ENCODE data around the gene TRAPPC11. TPM values are rescaled to one million over a fixed set of nuclear protein-coding genes. Genes with fewer than 3 reads are reported as not detected.
A peak's percentile ranks its signal among the peaks of the same experiment; 100 is the strongest.

The TRAPPC11 gene
- polyA plus RNA-seq, 1 of the 3 experiments (the other 2 are of a cell fraction): 18.8 TPM

DNA sequence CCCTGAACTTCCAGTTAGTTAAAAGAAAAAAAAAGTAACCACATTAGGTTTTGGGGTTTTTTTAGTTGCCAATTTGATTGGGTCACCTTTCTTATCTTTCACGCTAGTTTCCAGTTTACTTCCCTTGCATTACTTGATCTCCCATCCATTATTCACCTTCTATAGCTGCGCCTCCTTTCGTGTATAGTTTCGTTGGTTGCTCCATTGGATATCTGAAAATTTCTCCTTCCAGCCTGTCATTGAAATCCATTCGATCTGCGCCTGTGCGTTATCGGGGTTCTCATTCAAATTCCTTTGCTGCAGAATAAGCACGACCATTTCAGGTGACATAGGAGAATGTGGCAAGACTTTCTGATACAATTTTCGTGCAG, 764 bp downstream of the TRAPPC11 start:
- Histone ChIP-seq H3K79me2 (ENCODE audit: insufficient read depth) (peaks cover 70% of the 10 kb centered on the region), H2AFZ (ENCODE audit: low read depth) (peak overlapping the region; percentile 94; the same call in 1 of the 2 replicates), H4K20me1 (ENCODE audit: insufficient read depth) (peaks cover 4% of the 10 kb centered on the region; the same call in 1 of the 2 replicates), H3K36me3 (replicated peaks in 1 of 2; ENCODE audit: control insufficient read depth in 1 of 2, insufficient read depth in 2 of 2, low read length in 1 of 2) (peaks cover 14 to 17% of the 10 kb centered on the region in 2 experiments), H3K9me2 (no peaks in the 10 kb centered on the region), H3K9me3 (no peaks in the 10 kb centered on the region), H3K4me3 (ENCODE audit: low read depth in 2 of 2, low read length in 1 of 2) (peak overlapping the region; percentile 75 to 88), H3K27me3 (ENCODE audit: insufficient read depth) (no peaks in the 10 kb centered on the region), H3K9ac (peak overlapping the region; percentile 95), H3K4me1 (ENCODE audit: control insufficient read depth in 1 of 2, insufficient read depth in 2 of 2, low read depth in 1 of 2, low read length in 1 of 2) (peaks cover 0 to 7% of the 10 kb centered on the region in 2 experiments; a peak in 2 of 4 replicates), H3K4me2 (peak overlapping the region; percentile 96), H3K27ac (ENCODE audit: low read depth in 2 of 2, low read length in 1 of 2) (peak overlapping the region; percentile 78 to 87), H3F3A (replicated peaks; ENCODE audit: insufficient read depth) (no peaks in the 10 kb centered on the region)
- CTCF ChIA-PET: interaction anchor here (1.2 kb wide), 1 partner anchor 24 kb away, joined by 3 read pairs; no protein-coding TSS in a partner anchor
- POLR2A ChIA-PET: interaction anchor here (0.8 to 1.1 kb wide), 2 partner anchors 8 to 13 kb away, joined by 4 read pairs; no protein-coding TSS in a partner anchor
- TF ChIP-seq RCOR1 (IDR thresholded peaks at IDR 0.05; ENCODE audit: low read length) (no peak), EZH2phosphoT487 (IDR thresholded peaks at IDR 0.05; ENCODE audit: borderline replicate concordance, low read depth) (no peak), CTCF (IDR thresholded peaks at IDR 0.05) (no peak), MEF2A (IDR thresholded peaks at IDR 0.05; ENCODE audit: borderline replicate concordance, low read depth) (no peak), SMC3 (IDR thresholded peaks at IDR 0.05; ENCODE audit: low read depth, low read length) (no peak), FOSL2 (IDR thresholded peaks at IDR 0.05; ENCODE audit: borderline replicate concordance, low read depth) (no peak), EP300 (IDR thresholded peaks at IDR 0.05; ENCODE audit: borderline replicate concordance in 1 of 2, low read depth in 1 of 2, low read length in 1 of 2) (no peak), RFX5 (IDR thresholded peaks at IDR 0.05; ENCODE audit: low read length) (no peak), YY1 (IDR thresholded peaks at IDR 0.05; ENCODE audit: low read depth) (no peak), TAF1 (IDR thresholded peaks at IDR 0.05; ENCODE audit: borderline replicate concordance, low read depth, low read length) (no peak), RXRA (IDR thresholded peaks at IDR 0.05; ENCODE audit: borderline replicate concordance, low read depth) (no peak)
- WGBS (ENCODE audit: low lambda C conversion rate): 18% methylated on average over 10 of the region's 10 CpGs
- peak; percentile 22 for DNase-seq

- POLR2A ChIA-PET: no interaction called here
Measured at GRCh38 chr4:183666088-183666487, 7.0 kb downstream of the TRAPPC11 start.

More at GRCh38 chr4:183666088-183666487, 7.0 kb downstream of the TRAPPC11 start:
- peaks cover 56 to 62% of the 10 kb centered on the region in 2 experiments for H3K36me3 ChIP-seq (replicated peaks in 1 of 2; ENCODE audit: control insufficient read depth in 1 of 2, insufficient read depth in 2 of 2, low read length in 1 of 2)
- peaks cover 6% of the 10 kb centered on the region for H3F3A ChIP-seq (replicated peaks; ENCODE audit: insufficient read depth)
- no peaks in the 10 kb centered on the region for H3K27me3 ChIP-seq (ENCODE audit: insufficient read depth)
- no peak overlapping the region for H3K27ac ChIP-seq (ENCODE audit: low read depth in 2 of 2, low read length in 1 of 2)
- TF ChIP-seq MAX (IDR thresholded peaks at IDR 0.05; ENCODE audit: low read depth) (no peak), USF2 (IDR thresholded peaks at IDR 0.05; ENCODE audit: borderline replicate concordance, low read depth, low read length) (no peak), GATA2 (CRISPR knock-in tag; IDR thresholded peaks at IDR 0.05) (no peak), TEAD4 (IDR thresholded peaks at IDR 0.05; ENCODE audit: borderline replicate concordance, insufficient read depth) (no peak), SIN3A (IDR thresholded peaks at IDR 0.05; ENCODE audit: borderline replicate concordance, low read depth, low read length) (no peak), ZBTB33 (IDR thresholded peaks at IDR 0.05; ENCODE audit: borderline replicate concordance, low read depth) (no peak), TCF12 (IDR thresholded peaks at IDR 0.05) (no peak), FOXM1 (IDR thresholded peaks at IDR 0.05; ENCODE audit: low read depth) (no peak), RCOR1 (IDR thresholded peaks at IDR 0.05; ENCODE audit: low read length) (no peak), FOSL2 (IDR thresholded peaks at IDR 0.05; ENCODE audit: borderline replicate concordance, low read depth) (no peak), ELF1 (IDR thresholded peaks at IDR 0.05) (no peak), YY1 (IDR thresholded peaks at IDR 0.05; ENCODE audit: low read depth) (no peak)
- TF ChIP-seq, protein P1, sequence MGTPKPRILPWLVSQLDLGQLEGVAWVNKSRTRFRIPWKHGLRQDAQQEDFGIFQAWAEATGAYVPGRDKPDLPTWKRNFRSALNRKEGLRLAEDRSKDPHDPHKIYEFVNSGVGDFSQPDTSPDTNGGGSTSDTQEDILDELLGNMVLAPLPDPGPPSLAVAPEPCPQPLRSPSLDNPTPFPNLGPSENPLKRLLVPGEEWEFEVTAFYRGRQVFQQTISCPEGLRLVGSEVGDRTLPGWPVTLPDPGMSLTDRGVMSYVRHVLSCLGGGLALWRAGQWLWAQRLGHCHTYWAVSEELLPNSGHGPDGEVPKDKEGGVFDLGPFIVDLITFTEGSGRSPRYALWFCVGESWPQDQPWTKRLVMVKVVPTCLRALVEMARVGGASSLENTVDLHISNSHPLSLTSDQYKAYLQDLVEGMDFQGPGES (IDR thresholded peaks at IDR 0.05; ENCODE audit: low read depth, low read length): no peak
- no peaks in the 10 kb centered on the region for H3K9me3 ChIP-seq
- no peak overlapping the region for H3K9ac ChIP-seq
- H3K9me2 ChIP-seq: no peaks in the 10 kb centered on the region
- H2AFZ ChIP-seq (ENCODE audit: low read depth): no peak overlapping the region
- no peak overlapping the region for H3K4me3 ChIP-seq (ENCODE audit: low read depth in 2 of 2, low read length in 1 of 2)
- H4K20me1 ChIP-seq (ENCODE audit: insufficient read depth): no peaks in the 10 kb centered on the region; the same call in 1 of the 2 replicates
- H3K4me2 ChIP-seq: no peak overlapping the region
- WGBS (ENCODE audit: low lambda C conversion rate): 100% methylated on average over 1 of the region's 1 CpG
- DNase-seq: no peak
- CTCF ChIA-PET: interaction anchor here (1.0 kb wide), 1 partner anchor 9 kb away, joined by 3 read pairs; no protein-coding TSS in a partner anchor
- H3K79me2 ChIP-seq (ENCODE audit: insufficient read depth): peaks cover 34% of the 10 kb centered on the region
- no peaks in the 10 kb centered on the region for H3K4me1 ChIP-seq (ENCODE audit: control insufficient read depth in 1 of 2, insufficient read depth in 2 of 2, low read depth in 1 of 2, low read length in 1 of 2)
